ENCODE measurements around the gene TRIML1.

The TRIML1 gene

GRCh38 chr4:188139141-188139540 lies at the start of gene TRIML1:
Gene TRIML1 (plus strand): TSS chr4:188139441. CDS start chr4:188139559, 118 bp downstream.
- H3K4me1 ChIP-seq, result no peaks in the 10 kb centered on the region
- no peaks in the 10 kb centered on the region for H3K9me3 ChIP-seq (ENCODE audit: control insufficient read depth, low read length)
- H3K9ac ChIP-seq, result no peak within 1 kb of the TSS
- TF ChIP-seq CTCF (IDR thresholded peaks at IDR 0.05), result no peak
- H3K4me3 ChIP-seq (ENCODE audit: low read depth, low read length), result no peak within 1 kb of the TSS
- H3K27ac ChIP-seq, result no peak within 1 kb of the TSS
- no peaks in the 10 kb centered on the region for H3K27me3 ChIP-seq (ENCODE audit: control insufficient read depth, insufficient read depth, low read length)
- H3K4me2 ChIP-seq (ENCODE audit: low read length), result no peak within 1 kb of the TSS
- H3K79me2 ChIP-seq, result no peaks in the 10 kb centered on the region
- no peaks in the 10 kb centered on the region for H3K36me3 ChIP-seq (ENCODE audit: control insufficient read depth, insufficient read depth, low read length)
- no peak within 1 kb of the TSS for H2AFZ ChIP-seq

GRCh38 chr4:188092824-188093223 lies 46.4 kb upstream of the TRIML1 start:
- H3K4me2 ChIP-seq (ENCODE audit: low read length), result no peak overlapping the region
- no peaks in the 10 kb centered on the region for H3K4me1 ChIP-seq
- no peak overlapping the region for H3K9ac ChIP-seq
- no peak overlapping the region for H3K4me3 ChIP-seq (ENCODE audit: low read depth, low read length)
- H3K79me2 ChIP-seq, result no peaks in the 10 kb centered on the region
- no peak overlapping the region for H3K27ac ChIP-seq
- no peaks in the 10 kb centered on the region for H3K27me3 ChIP-seq (ENCODE audit: control insufficient read depth, insufficient read depth, low read length)
- no peaks in the 10 kb centered on the region for H3K9me3 ChIP-seq (ENCODE audit: control insufficient read depth, low read length)
- H3K36me3 ChIP-seq (ENCODE audit: control insufficient read depth, insufficient read depth, low read length), result no peaks in the 10 kb centered on the region
- H2AFZ ChIP-seq, result no peak overlapping the region
- no peak for TF ChIP-seq CTCF (IDR thresholded peaks at IDR 0.05)

GRCh38 chr4:188106454-188106853 lies 32.8 kb upstream of the TRIML1 start:
- Histone ChIP-seq H3K79me2 (no peaks in the 10 kb centered on the region), H3K27me3 (ENCODE audit: control insufficient read depth, insufficient read depth, low read length) (no peaks in the 10 kb centered on the region), H3K9ac (no peak overlapping the region)

GRCh38 chr4:188107931-188108843 lies 31.1 kb upstream of the TRIML1 start:
- H3K4me2 ChIP-seq (ENCODE audit: low read length), result no peak overlapping the region
- H3K27me3 ChIP-seq (ENCODE audit: control insufficient read depth, insufficient read depth, low read length), result no peaks in the 10 kb centered on the region
- H3K9me3 ChIP-seq (ENCODE audit: control insufficient read depth, low read length), result no peaks in the 10 kb centered on the region
- no peak overlapping the region for H3K4me3 ChIP-seq (ENCODE audit: low read depth, low read length)
- no peaks in the 10 kb centered on the region for H3K36me3 ChIP-seq (ENCODE audit: control insufficient read depth, insufficient read depth, low read length)
- TF ChIP-seq CTCF (IDR thresholded peaks at IDR 0.05), result no peak
- H3K4me1 ChIP-seq, result no peaks in the 10 kb centered on the region
- no peak overlapping the region for H3K27ac ChIP-seq
- no peak overlapping the region for H2AFZ ChIP-seq
- H3K9ac ChIP-seq, result no peak overlapping the region
- no peaks in the 10 kb centered on the region for H3K79me2 ChIP-seq

More at GRCh38 chr4:188106454-188106853, 32.8 kb upstream of the TRIML1 start:
- Histone ChIP-seq H3K9me3 (ENCODE audit: control insufficient read depth, low read length) (no peaks in the 10 kb centered on the region), H3K4me3 (ENCODE audit: low read depth, low read length) (no peak overlapping the region), H3K4me2 (ENCODE audit: low read length) (no peak overlapping the region), H2AFZ (no peak overlapping the region), H3K36me3 (ENCODE audit: control insufficient read depth, insufficient read depth, low read length) (no peaks in the 10 kb centered on the region), H3K4me1 (no peaks in the 10 kb centered on the region), H3K27ac (no peak overlapping the region)
- TF ChIP-seq CTCF (IDR thresholded peaks at IDR 0.05), result no peak

All from parathyroid adenoma (tissue), 2 donors.